GM10266 (cell line): ENCODE measurements around the gene ZNF335.

Source experiments
- DNase-seq: peaks from one replicate; pipeline ENCODE4 v3.0.0; 2012; ENCODE audit errors: extremely low spot score
- CTCF ChIP-seq: IDR thresholded peaks from 2 replicates; pipeline ENCODE4 v1.5.1; 2012; ENCODE audit warnings: mild to moderate bottlenecking, low read depth; ENCODE audit not compliant: control insufficient read depth, insufficient read depth; ENCODE audit errors: missing control alignments

The ZNF335 gene

GRCh38 chr20:45974896-45975565 lies 3.0 kb upstream of the ZNF335 start:
- TF ChIP-seq CTCF, result no peak
- no peak for DNase-seq

DNA sequence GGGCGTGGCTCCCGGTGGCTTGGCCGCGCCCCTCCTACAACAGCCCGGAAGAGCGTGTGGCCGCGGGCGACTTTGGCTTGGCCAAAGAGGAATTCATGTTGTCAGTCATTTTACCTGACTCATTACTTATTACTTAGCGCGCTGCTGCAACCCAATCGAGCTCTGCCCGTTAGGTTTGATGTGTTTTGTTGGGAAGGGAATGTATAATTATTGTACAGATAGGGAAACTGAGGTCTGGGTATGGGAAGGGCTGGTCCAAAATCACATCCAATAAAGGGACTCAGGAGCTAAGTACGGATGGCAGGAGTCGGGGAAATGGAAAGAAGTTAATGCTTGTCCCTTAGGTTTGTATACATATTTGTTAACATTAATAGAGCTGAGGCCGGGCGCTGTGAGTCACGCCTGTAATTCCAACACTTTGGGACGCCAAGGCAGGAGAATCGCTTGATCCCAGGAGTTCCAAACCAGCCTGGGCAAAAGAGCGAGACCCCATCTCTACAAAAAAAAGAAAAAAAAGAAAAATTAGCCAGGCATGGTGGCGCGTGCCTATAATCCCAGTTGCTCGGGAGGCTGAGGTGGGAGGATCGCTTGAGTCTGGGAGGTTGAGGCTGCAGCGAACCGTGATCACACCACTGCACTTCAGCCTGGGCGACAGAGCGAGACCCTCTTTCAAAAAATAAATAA lies 639 bp upstream of the ZNF335 start:
- TF ChIP-seq CTCF, result no peak
- peak; percentile 97 for DNase-seq

DNA sequence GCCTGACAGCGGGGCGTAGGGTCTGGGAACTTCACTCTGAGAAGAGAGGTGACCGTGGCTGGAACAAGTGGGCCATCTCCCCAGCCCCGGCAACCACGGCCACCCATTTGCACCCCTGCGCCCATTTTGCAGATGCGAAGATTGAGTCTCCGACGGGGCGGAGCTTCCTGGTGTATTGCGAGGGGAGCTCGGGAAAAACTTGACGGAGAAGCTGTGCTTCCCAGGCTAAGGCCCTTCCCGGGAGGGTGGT lies 653 bp downstream of the ZNF335 start:
- no peak for TF ChIP-seq CTCF
- DNase-seq, result no peak

DNA sequence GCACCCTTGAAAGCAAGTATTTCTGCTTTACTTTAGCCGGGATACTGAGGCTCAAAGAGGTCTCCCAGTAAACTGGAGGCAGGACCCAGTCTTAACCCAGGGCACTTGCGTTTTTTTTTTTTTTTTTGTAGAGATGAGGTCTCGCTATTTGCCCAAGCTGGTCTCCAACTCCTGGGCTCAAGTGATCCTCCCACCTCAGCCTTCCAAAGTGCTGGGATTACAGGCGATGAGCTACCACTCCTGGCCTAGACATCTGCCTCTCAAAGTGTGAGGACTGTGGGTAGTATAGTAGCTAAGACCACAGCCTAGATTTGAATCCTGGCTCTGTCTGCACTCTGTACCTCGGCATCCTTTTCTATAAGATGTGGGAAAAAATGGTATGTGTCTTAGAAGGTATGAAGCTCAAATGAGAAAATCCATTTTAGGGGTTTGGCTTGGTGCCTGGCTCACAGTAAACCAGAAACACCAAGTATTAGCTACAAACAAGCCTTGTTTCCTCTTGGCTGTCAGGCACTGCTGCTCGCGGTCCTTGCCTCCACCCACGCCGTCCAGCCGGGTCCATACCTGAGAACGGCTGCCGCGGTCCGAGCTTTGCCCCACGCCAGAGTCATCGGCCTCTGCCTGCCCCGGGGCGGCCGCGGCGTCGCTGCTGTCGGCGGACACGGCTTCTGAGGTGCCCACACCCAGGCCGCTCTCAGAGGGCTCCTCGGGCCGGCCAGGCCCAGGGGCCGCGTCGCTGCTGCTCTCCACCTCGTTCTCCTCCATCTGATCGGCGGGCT lies 1.2 kb downstream of the ZNF335 start:
- DNase-seq, result peak; percentile 47
- TF ChIP-seq CTCF, result no peak

GRCh38 chr20:45969712-45970634 lies 2.0 kb downstream of the ZNF335 start:
- DNase-seq, result peak; percentile 49
- TF ChIP-seq CTCF, result peak; percentile 52

DNA sequence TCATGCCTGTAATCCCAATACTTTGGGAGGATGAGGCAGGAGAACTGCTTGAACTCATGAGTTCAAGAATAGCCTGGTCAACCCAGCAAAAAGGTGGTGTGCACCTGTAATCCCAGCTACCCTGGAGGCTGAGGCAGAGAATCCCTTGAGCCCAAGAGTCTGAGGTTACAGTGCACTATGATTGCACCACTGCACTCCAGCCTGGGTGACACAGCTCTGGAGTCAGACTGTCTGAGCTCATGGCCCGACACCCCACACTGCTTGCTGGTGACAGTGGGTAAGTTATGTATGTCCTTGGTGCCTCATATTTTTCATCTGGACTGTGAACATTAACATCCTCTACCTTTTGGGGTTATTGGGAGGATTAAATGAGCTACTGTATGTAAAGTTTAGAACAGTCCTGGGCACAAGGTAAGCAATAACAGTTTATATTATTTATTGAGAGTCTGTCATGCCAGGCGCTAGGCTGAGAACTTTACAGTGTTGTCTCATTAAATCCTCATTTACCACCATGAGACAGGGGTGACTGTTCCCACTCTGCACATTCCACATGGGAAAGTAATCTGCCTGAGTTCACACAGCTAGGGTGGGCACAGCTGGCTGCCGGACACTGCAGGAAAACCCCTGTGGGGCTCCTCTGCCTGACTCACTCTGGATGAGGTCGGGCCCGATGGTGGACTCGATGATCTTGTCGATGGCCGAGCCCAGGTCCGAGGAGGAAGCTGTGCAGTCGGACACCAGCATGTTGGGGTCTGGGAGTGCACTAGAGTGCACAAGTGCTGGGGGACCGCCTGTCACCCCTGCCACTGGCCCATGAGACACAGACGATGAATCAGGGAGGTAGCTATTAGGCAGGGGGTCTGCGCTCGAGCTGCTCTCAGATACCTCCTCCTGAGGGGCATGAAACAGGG lies 2.9 kb downstream of the ZNF335 start:
- DNase-seq, result no peak

More for the DNA sequence above, 2.9 kb downstream of the ZNF335 start:
- TF ChIP-seq CTCF, result no peak
